Stimulated activated naive CD8-positive, alpha-beta T cell treated with anti-CD3 and anti-CD28 coated beads, Interleukin-15, Interleukin-2, amounts not matched to agents 100 ng/mL and 50 ng/mL, for 24 hours (primary cell): ENCODE data around the gene MRPS23.

Experiments
- H3K27ac Mint-ChIP-seq: one replicate; pipeline ENCODE4 v1.8.0; 2021; ENCODE audit warnings: mild to moderate bottlenecking, mixed read lengths
- H3K27me3 Mint-ChIP-seq: one replicate; pipeline ENCODE4 v1.8.0; 2021; ENCODE audit warnings: mixed read lengths
- H3K36me3 Mint-ChIP-seq: one replicate; pipeline ENCODE4 v1.8.0; 2021; ENCODE audit warnings: low read depth, mixed read lengths
- H3K4me1 Mint-ChIP-seq: one replicate; pipeline ENCODE4 v1.8.0; 2021; ENCODE audit warnings: low read depth, mixed read lengths
- H3K4me3 Mint-ChIP-seq: one replicate; pipeline ENCODE4 v1.8.0; 2021; ENCODE audit warnings: mild to moderate bottlenecking, mixed read lengths
- H3K9me3 Mint-ChIP-seq: one replicate; pipeline ENCODE4 v1.8.0; 2021; ENCODE audit warnings: mixed read lengths

The MRPS23 gene

GRCh38 chr17:57839571-57839923, 10.3 kb downstream of the MRPS23 start:
- Mint-ChIP-seq H3K27me3 (no peaks in the 10 kb centered on the region), H3K9me3 (no peaks in the 10 kb centered on the region), H3K36me3 (peaks cover 39% of the 10 kb centered on the region)

GRCh38 chr17:57838857-57839570, 10.8 kb downstream of the MRPS23 start:
- H3K27ac Mint-ChIP-seq = no peak overlapping the region
- no peaks in the 10 kb centered on the region for H3K9me3 Mint-ChIP-seq
- H3K4me1 Mint-ChIP-seq = peaks cover 13% of the 10 kb centered on the region
- no peaks in the 10 kb centered on the region for H3K27me3 Mint-ChIP-seq
- H3K36me3 Mint-ChIP-seq = peaks cover 39% of the 10 kb centered on the region
- H3K4me3 Mint-ChIP-seq = no peak overlapping the region

More at GRCh38 chr17:57839571-57839923, 10.3 kb downstream of the MRPS23 start:
- H3K4me1 Mint-ChIP-seq = peaks cover 9% of the 10 kb centered on the region
- H3K27ac Mint-ChIP-seq = no peak overlapping the region
- H3K4me3 Mint-ChIP-seq = no peak overlapping the region

GRCh38 chr17:57838453-57838852, 11.4 kb downstream of the MRPS23 start:
- no peaks in the 10 kb centered on the region for H3K9me3 Mint-ChIP-seq
- peaks cover 13% of the 10 kb centered on the region for H3K4me1 Mint-ChIP-seq
- H3K36me3 Mint-ChIP-seq = peaks cover 36% of the 10 kb centered on the region
- H3K4me3 Mint-ChIP-seq = no peak overlapping the region
- no peak overlapping the region for H3K27ac Mint-ChIP-seq
- H3K27me3 Mint-ChIP-seq = no peaks in the 10 kb centered on the region

GRCh38 chr17:57835333-57835900, 14.4 kb downstream of the MRPS23 start:
- Mint-ChIP-seq H3K27ac (no peak overlapping the region), H3K27me3 (no peaks in the 10 kb centered on the region)

GRCh38 chr17:57834146-57834741, 15.6 kb downstream of the MRPS23 start:
- Mint-ChIP-seq H3K27ac (no peak overlapping the region), H3K27me3 (no peaks in the 10 kb centered on the region), H3K36me3 (peaks cover 16% of the 10 kb centered on the region), H3K4me3 (no peak overlapping the region), H3K4me1 (peaks cover 6% of the 10 kb centered on the region), H3K9me3 (no peaks in the 10 kb centered on the region)

More at GRCh38 chr17:57835333-57835900, 14.4 kb downstream of the MRPS23 start:
- H3K9me3 Mint-ChIP-seq = no peaks in the 10 kb centered on the region
- peaks cover 6% of the 10 kb centered on the region for H3K4me1 Mint-ChIP-seq
- peaks cover 22% of the 10 kb centered on the region for H3K36me3 Mint-ChIP-seq
- no peak overlapping the region for H3K4me3 Mint-ChIP-seq

GRCh38 chr17:57833179-57833939, 16.5 kb downstream of the MRPS23 start:
- H3K27me3 Mint-ChIP-seq = no peaks in the 10 kb centered on the region
- no peaks in the 10 kb centered on the region for H3K9me3 Mint-ChIP-seq
- H3K36me3 Mint-ChIP-seq = peaks cover 7% of the 10 kb centered on the region
- no peak overlapping the region for H3K27ac Mint-ChIP-seq
- no peak overlapping the region for H3K4me3 Mint-ChIP-seq
- H3K4me1 Mint-ChIP-seq = peaks cover 6% of the 10 kb centered on the region

GRCh38 chr17:57832314-57833178, 17.3 kb downstream of the MRPS23 start:
- no peaks in the 10 kb centered on the region for H3K27me3 Mint-ChIP-seq
- H3K4me1 Mint-ChIP-seq = peaks cover 6% of the 10 kb centered on the region
- H3K4me3 Mint-ChIP-seq = no peak overlapping the region
- no peak overlapping the region for H3K27ac Mint-ChIP-seq
- H3K36me3 Mint-ChIP-seq = peaks cover 6% of the 10 kb centered on the region
- H3K9me3 Mint-ChIP-seq = no peaks in the 10 kb centered on the region

- no peaks in the 10 kb centered on the region for H3K9me3 Mint-ChIP-seq
- H3K27ac Mint-ChIP-seq = no peak overlapping the region
- no peak overlapping the region for H3K4me3 Mint-ChIP-seq
- no peaks in the 10 kb centered on the region for H3K27me3 Mint-ChIP-seq
- H3K36me3 Mint-ChIP-seq = no peaks in the 10 kb centered on the region
- H3K4me1 Mint-ChIP-seq = peaks cover 6% of the 10 kb centered on the region
These were observed 19.0 kb downstream of the MRPS23 start for GRCh38 chr17:57830880-57831279.

- Mint-ChIP-seq H3K9me3 (no peaks in the 10 kb centered on the region), H3K36me3 (no peaks in the 10 kb centered on the region), H3K4me3 (no peak overlapping the region), H3K27me3 (no peaks in the 10 kb centered on the region), H3K27ac (no peak overlapping the region), H3K4me1 (no peaks in the 10 kb centered on the region)
These were observed 26.1 kb downstream of the MRPS23 start for GRCh38 chr17:57823469-57824401.

- Mint-ChIP-seq H3K4me3 (no peak overlapping the region), H3K27me3 (peaks cover 11% of the 10 kb centered on the region), H3K9me3 (no peaks in the 10 kb centered on the region), H3K4me1 (no peaks in the 10 kb centered on the region), H3K36me3 (no peaks in the 10 kb centered on the region), H3K27ac (no peak overlapping the region)
These were observed 30.0 kb downstream of the MRPS23 start for GRCh38 chr17:57819867-57820266.

- Mint-ChIP-seq H3K4me1 (no peaks in the 10 kb centered on the region), H3K27me3 (peaks cover 16% of the 10 kb centered on the region), H3K27ac (no peak overlapping the region), H3K9me3 (no peaks in the 10 kb centered on the region), H3K36me3 (no peaks in the 10 kb centered on the region), H3K4me3 (no peak overlapping the region)
These were observed 30.6 kb downstream of the MRPS23 start for GRCh38 chr17:57819285-57819684.

- Mint-ChIP-seq H3K4me1 (no peaks in the 10 kb centered on the region), H3K27me3 (peaks cover 19% of the 10 kb centered on the region), H3K36me3 (no peaks in the 10 kb centered on the region), H3K27ac (no peak overlapping the region), H3K9me3 (no peaks in the 10 kb centered on the region), H3K4me3 (no peak overlapping the region)
These were observed 31.8 kb downstream of the MRPS23 start for GRCh38 chr17:57818066-57818465.

- H3K27ac Mint-ChIP-seq = no peak overlapping the region
- no peak overlapping the region for H3K4me3 Mint-ChIP-seq
- no peaks in the 10 kb centered on the region for H3K4me1 Mint-ChIP-seq
- H3K27me3 Mint-ChIP-seq = peaks cover 23% of the 10 kb centered on the region
- H3K9me3 Mint-ChIP-seq = no peaks in the 10 kb centered on the region
- no peaks in the 10 kb centered on the region for H3K36me3 Mint-ChIP-seq
These were observed 32.5 kb downstream of the MRPS23 start for GRCh38 chr17:57817299-57817698.
